ENCODE results near the gene RBL1. TPM values are rescaled to one million over a fixed set of nuclear protein-coding genes. Genes with fewer than 3 reads are reported as not detected.

Gene RBL1
- total and polyA plus RNA-seq, 10 of the 15 experiments (the other 5 are each of a cell fraction or from before 2014, with no cell fraction given), result 4.5 to 51.1 (median 24.9) TPM

DNA sequence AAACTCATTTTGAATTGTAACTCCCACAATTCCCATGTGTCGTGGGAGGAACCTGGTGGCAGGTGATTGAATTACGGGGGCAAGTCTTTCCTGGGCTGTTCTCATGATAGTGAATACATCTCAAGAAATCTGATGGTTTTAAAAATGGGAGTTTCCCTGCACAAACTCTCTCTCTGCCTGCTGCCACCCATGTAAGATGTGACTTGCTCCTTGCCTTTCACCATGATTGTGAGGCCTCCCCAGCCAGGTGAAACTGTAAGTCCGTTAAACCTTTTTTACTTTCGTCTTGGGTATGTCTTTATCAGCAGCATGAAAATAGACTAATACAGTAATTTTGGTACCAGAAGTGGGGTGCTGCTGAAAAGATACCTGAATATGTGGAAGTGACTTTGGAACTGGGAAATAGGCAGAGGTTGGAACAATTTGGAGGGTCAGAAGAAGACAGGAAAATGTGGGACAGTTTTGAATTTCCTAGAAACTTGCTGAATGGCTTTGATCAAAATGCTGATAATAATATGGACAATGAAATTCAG lies 102.9 kb downstream of the RBL1 start:
- H3K4me1 ChIP-seq (ENCODE audit: control insufficient read depth, insufficient read depth, low read length), result no peaks in the 10 kb centered on the region
- BruUV-seq (replicated peaks), result no TSS peak
- H3K9ac ChIP-seq (ENCODE audit: control insufficient read depth, insufficient read depth, low read length), result no peak overlapping the region
- WGBS (ENCODE audit: insufficient coverage, insufficient replicate concordance, low lambda C conversion rate, missing lambda C conversion rate), result 89% methylated on average over 4 of the region's 4 CpGs
- CTCF ChIA-PET, result no interaction called here
- DNase-seq (ENCODE audit: low read depth, low spot score) (no peak), ATAC-seq (no peak), FAIRE-seq (no peak)
- RAD21 ChIA-PET (ENCODE audit: unreplicated experiment), result no interaction called here
- POLR2A ChIA-PET, result no interaction called here
- H3K27me3 ChIP-seq (replicated peaks in 1 of 2; ENCODE audit: control insufficient read depth in 2 of 2, insufficient read depth in 2 of 2, low read length in 1 of 2), result no peaks in the 10 kb centered on the region
- intact Hi-C loops (cut with micrococcal nuclease; ENCODE audit: unreplicated experiment) (no loop called here), in situ Hi-C loops (cut with MboI) (no loop called here)
- H4K20me1 ChIP-seq (ENCODE audit: control insufficient read depth, insufficient read depth), result no peaks in the 10 kb centered on the region
- no peaks in the 10 kb centered on the region for H3K79me2 ChIP-seq (ENCODE audit: control insufficient read depth, insufficient read depth, low read length)
- peaks cover 1 to 4% of the 10 kb centered on the region in 2 experiments; a peak in 2 of 4 replicates for H3K36me3 ChIP-seq (ENCODE audit: control insufficient read depth in 2 of 2, insufficient read depth in 2 of 2, low read length in 1 of 2)
- SMC1A ChIA-PET (ENCODE audit: uncharacterized antibody, unreplicated experiment), result no interaction called here
- no peak overlapping the region for H2AFZ ChIP-seq (ENCODE audit: control insufficient read depth, low read depth, low read length)
- H3K27ac ChIP-seq (ENCODE audit: control insufficient read depth, insufficient read depth), result no peak overlapping the region
- no peak overlapping the region for H3K4me3 ChIP-seq
- H3K4me2 ChIP-seq (ENCODE audit: control insufficient read depth, insufficient read depth), result no peak overlapping the region
- TF ChIP-seq, protein P1, sequence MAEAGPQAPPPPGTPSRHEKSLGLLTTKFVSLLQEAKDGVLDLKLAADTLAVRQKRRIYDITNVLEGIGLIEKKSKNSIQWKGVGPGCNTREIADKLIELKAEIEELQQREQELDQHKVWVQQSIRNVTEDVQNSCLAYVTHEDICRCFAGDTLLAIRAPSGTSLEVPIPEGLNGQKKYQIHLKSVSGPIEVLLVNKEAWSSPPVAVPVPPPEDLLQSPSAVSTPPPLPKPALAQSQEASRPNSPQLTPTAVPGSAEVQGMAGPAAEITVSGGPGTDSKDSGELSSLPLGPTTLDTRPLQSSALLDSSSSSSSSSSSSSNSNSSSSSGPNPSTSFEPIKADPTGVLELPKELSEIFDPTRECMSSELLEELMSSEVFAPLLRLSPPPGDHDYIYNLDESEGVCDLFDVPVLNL (IDR thresholded peaks at IDR 0.05; ENCODE audit: low read depth, low read length), result no peak
- no peak for TF ChIP-seq POU2F2 (IDR thresholded peaks at IDR 0.05; ENCODE audit: borderline replicate concordance, low read depth, low read length)
- no peak for TF ChIP-seq ZNF622 (IDR thresholded peaks at IDR 0.05)
- no peak for TF ChIP-seq NR2C1 (IDR thresholded peaks at IDR 0.05)
- peaks cover 6% of the 10 kb centered on the region; the same call in 2 of the 3 replicates for H3K9me3 ChIP-seq (replicated peaks; ENCODE audit: control insufficient read depth, insufficient read depth, low read length)

DNA sequence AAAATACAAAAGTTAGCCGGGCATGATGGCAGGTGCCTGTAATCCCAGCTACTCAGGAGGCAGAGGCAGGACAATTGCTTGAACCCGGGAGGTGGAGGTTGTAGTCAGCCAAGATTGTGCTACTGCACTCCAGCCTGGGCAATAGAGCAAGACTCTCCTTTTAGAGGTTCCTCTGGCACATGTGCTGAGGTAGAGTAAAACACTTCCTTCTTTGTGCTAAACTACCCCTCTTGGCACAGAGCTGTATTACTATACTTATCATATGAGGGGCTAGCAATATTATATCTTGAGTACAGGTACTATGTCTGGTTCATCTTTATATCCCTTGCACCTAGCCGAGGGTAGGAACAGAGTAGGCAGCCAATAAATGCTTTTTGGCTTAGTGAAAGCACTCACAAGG lies 104.1 kb downstream of the RBL1 start:
- FAIRE-seq, result no peak
- BruUV-seq (replicated peaks), result no TSS peak
- 97% methylated on average over 3 of the region's 3 CpGs for WGBS (ENCODE audit: insufficient coverage, insufficient replicate concordance, low lambda C conversion rate, missing lambda C conversion rate)
- POLR2A ChIA-PET, result interaction anchor here (0.5 kb wide), 1 partner anchor 98 kb away, joined by 3 read pairs; no protein-coding TSS in a partner anchor
- Histone ChIP-seq H3K9me3 (replicated peaks; ENCODE audit: control insufficient read depth, insufficient read depth, low read length) (peaks cover 6% of the 10 kb centered on the region; the same call in 2 of the 3 replicates), H3K79me2 (ENCODE audit: control insufficient read depth, insufficient read depth, low read length) (no peaks in the 10 kb centered on the region), H2AFZ (ENCODE audit: control insufficient read depth, low read depth, low read length) (no peak overlapping the region), H4K20me1 (ENCODE audit: control insufficient read depth, insufficient read depth) (no peaks in the 10 kb centered on the region), H3K27me3 (replicated peaks in 1 of 2; ENCODE audit: control insufficient read depth in 2 of 2, insufficient read depth in 2 of 2, low read length in 1 of 2) (no peaks in the 10 kb centered on the region), H3K9ac (ENCODE audit: control insufficient read depth, insufficient read depth, low read length) (no peak overlapping the region), H3K4me1 (ENCODE audit: control insufficient read depth, insufficient read depth, low read length) (no peaks in the 10 kb centered on the region), H3K36me3 (ENCODE audit: control insufficient read depth in 2 of 2, insufficient read depth in 2 of 2, low read length in 1 of 2) (peaks cover 0 to 1% of the 10 kb centered on the region in 2 experiments; a peak in 2 of 4 replicates), H3K4me2 (ENCODE audit: control insufficient read depth, insufficient read depth) (no peak overlapping the region), H3K4me3 (no peak overlapping the region), H3K27ac (ENCODE audit: control insufficient read depth, insufficient read depth) (no peak overlapping the region)
- in situ Hi-C loops (cut with MboI), result no loop called here
- SMC1A ChIA-PET (ENCODE audit: uncharacterized antibody, unreplicated experiment), result no interaction called here
- no peak for DNase-seq (ENCODE audit: low read depth, low spot score)
- no peak for ATAC-seq
- CTCF ChIA-PET, result no interaction called here
- RAD21 ChIA-PET (ENCODE audit: unreplicated experiment), result no interaction called here
- intact Hi-C loops (cut with micrococcal nuclease; ENCODE audit: unreplicated experiment), result no loop called here
- TF ChIP-seq, protein P2, sequence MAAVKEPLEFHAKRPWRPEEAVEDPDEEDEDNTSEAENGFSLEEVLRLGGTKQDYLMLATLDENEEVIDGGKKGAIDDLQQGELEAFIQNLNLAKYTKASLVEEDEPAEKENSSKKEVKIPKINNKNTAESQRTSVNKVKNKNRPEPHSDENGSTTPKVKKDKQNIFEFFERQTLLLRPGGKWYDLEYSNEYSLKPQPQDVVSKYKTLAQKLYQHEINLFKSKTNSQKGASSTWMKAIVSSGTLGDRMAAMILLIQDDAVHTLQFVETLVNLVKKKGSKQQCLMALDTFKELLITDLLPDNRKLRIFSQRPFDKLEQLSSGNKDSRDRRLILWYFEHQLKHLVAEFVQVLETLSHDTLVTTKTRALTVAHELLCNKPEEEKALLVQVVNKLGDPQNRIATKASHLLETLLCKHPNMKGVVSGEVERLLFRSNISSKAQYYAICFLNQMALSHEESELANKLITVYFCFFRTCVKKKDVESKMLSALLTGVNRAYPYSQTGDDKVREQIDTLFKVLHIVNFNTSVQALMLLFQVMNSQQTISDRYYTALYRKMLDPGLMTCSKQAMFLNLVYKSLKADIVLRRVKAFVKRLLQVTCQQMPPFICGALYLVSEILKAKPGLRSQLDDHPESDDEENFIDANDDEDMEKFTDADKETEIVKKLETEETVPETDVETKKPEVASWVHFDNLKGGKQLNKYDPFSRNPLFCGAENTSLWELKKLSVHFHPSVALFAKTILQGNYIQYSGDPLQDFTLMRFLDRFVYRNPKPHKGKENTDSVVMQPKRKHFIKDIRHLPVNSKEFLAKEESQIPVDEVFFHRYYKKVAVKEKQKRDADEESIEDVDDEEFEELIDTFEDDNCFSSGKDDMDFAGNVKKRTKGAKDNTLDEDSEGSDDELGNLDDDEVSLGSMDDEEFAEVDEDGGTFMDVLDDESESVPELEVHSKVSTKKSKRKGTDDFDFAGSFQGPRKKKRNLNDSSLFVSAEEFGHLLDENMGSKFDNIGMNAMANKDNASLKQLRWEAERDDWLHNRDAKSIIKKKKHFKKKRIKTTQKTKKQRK (IDR thresholded peaks at IDR 0.05; ENCODE audit: low read depth, low read length), result no peak
- no peak for TF ChIP-seq CREM (IDR thresholded peaks at IDR 0.05; ENCODE audit: low read depth)
- TF ChIP-seq, protein P3, sequence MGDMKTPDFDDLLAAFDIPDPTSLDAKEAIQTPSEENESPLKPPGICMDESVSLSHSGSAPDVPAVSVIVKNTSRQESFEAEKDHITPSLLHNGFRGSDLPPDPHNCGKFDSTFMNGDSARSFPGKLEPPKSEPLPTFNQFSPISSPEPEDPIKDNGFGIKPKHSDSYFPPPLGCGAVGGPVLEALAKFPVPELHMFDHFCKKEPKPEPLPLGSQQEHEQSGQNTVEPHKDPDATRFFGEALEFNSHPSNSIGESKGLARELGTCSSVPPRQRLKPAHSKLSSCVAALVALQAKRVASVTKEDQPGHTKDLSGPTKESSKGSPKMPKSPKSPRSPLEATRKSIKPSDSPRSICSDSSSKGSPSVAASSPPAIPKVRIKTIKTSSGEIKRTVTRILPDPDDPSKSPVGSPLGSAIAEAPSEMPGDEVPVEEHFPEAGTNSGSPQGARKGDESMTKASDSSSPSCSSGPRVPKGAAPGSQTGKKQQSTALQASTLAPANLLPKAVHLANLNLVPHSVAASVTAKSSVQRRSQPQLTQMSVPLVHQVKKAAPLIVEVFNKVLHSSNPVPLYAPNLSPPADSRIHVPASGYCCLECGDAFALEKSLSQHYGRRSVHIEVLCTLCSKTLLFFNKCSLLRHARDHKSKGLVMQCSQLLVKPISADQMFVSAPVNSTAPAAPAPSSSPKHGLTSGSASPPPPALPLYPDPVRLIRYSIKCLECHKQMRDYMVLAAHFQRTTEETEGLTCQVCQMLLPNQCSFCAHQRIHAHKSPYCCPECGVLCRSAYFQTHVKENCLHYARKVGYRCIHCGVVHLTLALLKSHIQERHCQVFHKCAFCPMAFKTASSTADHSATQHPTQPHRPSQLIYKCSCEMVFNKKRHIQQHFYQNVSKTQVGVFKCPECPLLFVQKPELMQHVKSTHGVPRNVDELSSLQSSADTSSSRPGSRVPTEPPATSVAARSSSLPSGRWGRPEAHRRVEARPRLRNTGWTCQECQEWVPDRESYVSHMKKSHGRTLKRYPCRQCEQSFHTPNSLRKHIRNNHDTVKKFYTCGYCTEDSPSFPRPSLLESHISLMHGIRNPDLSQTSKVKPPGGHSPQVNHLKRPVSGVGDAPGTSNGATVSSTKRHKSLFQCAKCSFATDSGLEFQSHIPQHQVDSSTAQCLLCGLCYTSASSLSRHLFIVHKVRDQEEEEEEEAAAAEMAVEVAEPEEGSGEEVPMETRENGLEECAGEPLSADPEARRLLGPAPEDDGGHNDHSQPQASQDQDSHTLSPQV (IDR thresholded peaks at IDR 0.05), result no peak
- TF ChIP-seq JUND (IDR thresholded peaks at IDR 0.05; ENCODE audit: low read depth, low read length), result no peak
- TF ChIP-seq CBX3 (IDR thresholded peaks at IDR 0.05; ENCODE audit: borderline replicate concordance, low read depth), result no peak
